GM18520 (cell line): Measurements from ENCODE around the gene TK1.
"Not testable (repeated sequence)": the region's sequence is repeated elsewhere in the genome, so short reads cannot be mapped to it uniquely, and the experiment has no call there.

Experiments used
- ATAC-seq: cut with Tn5 transposase; IDR thresholded peaks from one replicate; pipeline ENCODE4 v1.9.1; 2021; ENCODE audit not compliant: unreplicated experiment

Gene TK1

DNA sequence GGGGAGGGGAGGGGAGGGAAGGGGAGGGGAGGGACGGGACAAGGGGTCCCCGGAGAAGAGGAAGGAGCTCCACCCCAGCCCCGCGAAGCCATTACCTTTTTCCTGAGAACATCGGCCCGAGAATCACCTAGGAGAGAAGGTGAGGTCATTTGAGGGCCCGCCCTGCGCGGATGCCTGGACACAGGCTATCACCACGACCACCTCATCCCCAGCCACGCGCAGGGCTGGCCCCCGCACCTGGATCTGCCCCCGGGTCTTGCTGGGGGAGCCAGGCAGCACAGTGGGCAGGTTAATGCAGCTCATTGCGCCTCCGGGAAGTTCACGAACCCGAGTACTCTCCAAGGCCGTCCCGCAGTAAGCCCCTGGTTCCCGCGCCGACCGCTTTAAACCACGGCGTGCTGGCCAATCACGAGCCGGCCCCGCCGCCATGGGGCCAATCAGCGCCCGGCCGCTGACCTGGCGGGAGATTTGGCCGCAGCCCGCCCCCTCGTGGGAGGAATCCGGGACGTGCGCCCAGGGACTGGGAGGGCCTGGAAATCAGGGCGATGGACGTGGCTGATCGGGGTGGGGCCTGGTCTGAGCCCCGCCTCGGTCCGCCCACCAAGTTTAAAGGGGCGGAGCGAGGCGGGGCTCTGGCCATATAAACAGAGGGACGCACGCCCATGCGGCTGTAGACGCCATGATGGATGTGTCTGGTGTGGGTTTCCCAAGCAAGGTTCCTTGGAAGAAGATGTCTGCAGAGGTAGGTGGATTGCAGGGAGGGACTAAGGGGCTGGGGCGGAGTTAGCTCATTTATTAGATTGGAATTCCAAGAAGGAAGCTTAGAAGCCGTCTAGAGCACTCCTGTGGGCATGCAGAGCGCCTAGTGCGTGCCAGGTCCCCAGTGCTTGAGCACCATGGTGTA is at the start of gene TK1, which contains the start of gene AFMID:
TK1 (minus strand) TSS at position 361 of the 904 bp plus-strand sequence; CDS start at position 303, 58 bp downstream.
AFMID (plus strand) TSS at position 671 of the 904 bp plus-strand sequence; CDS start at position 680, 9 bp downstream.
- peak; percentile 82 for ATAC-seq

GRCh38 chr17:78235885-78236284 is 49.0 kb upstream of the TK1 start:
- ATAC-seq, result no peak

DNA sequence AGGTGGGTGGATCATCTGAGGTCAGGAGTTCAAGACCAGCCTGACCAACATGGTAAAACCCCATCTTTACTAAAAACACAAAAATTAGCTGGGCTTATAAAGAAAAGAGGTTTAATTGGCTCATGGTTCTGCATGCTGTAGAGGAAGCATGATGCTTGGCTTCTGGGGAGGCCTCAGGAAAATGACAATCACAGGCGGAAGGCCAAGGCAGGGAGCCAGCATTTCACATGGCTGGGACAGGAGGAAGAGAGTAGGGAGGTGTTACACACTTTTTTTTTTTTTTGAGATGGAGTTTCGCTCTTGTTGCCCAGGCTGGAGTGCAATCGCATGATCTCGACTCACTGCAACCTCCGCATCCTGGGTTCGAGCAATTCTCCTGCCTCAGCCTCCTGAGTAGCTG is 48.2 kb upstream of the TK1 start:
- ATAC-seq, result not testable (repeated sequence)

- no peak for ATAC-seq
Measured at GRCh38 chr17:78234261-78234865, 47.5 kb upstream of the TK1 start.

DNA sequence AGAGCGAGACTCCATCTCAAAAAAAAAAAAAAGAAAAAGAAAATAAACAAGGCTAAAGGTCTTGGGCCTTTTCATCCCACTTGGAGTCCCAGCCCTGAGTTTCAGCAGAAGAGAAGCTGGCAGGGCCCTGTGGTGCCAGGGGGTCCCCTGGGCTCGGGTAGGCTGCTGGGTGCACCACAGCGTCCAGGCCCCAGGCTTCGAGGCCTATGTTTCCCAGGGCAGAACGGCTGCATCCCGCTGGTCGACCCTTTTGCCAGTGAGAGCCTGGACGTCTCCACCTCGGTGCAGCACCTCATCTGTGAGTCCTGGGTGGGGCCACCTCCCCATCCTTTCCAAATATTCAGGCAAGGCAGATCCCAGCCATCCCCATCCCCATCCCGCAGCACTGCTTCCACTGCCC is 46.8 kb upstream of the TK1 start:
- no peak for ATAC-seq

GRCh38 chr17:78232859-78233173 is 46.0 kb upstream of the TK1 start:
- ATAC-seq, result no peak

DNA sequence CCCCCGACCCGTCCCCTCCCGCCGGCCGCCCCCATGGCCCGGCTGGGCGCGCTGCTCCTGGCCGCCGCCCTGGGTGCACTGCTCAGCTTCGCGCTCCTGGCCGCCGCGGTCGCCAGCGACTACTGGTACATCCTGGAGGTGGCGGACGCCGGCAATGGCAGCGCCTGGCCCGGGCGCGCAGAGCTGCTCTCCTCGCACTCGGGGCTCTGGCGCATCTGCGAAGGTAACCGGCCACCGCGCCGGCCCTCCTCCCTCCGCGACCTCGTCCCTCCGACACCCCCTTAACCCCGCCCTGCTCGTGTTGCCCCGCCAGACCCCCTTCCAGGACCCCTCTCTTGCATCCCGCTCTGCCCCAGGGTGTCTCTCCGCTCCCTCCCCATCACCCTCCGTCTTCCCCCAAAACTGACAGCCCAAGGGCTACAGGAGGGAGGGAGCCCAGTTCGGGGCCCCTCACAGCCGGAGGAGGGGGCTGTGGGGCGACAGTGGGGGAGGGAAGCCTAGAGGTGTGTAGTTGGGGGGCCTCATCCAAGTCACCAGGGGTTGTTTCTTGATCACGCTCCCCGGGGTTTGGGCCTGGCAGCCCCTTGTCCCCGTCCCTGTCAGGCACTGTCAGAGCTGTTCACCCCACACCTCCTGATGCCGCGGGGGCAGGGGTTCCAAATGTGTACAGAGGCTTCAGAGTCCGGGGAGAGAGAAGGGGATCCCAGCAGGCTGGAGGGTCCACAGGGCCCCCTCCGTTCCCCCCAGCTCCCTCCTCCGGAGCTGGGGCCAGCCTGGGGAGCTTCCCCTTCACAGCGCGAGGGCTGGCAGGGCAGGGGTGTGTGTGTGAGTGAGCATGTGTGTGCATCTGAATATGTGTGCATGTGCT is 45.4 kb upstream of the TK1 start:
- ATAC-seq, result no peak

GRCh38 chr17:78230996-78231935 is 44.4 kb upstream of the TK1 start, which contains the start of gene TMEM235:
TMEM235 (plus strand) TSS chr17:78231631; CDS start chr17:78232024, 393 bp downstream.
- ATAC-seq, result no peak

- no peak for ATAC-seq
Measured at GRCh38 chr17:78230252-78230962, 43.6 kb upstream of the TK1 start.

DNA sequence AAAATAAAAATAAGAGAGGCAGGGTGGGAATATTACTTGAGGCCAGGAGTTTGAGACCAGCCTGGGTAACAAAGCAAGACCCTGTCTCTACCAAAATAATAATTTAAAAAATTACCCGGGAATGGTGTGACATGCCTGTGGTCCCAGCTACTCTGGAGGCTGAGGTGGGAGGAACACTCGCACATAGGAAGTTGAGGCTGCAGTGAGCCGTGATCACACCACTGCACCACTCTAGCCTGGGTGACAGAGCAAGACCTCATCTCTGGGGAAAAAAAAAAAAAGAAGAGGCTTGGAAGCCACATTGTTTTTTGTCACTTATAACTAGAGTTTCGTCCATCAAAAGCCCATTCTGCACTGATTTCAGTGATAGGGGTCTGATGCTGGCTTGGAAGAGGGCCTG is 41.3 kb upstream of the TK1 start:
- no peak for ATAC-seq

DNA sequence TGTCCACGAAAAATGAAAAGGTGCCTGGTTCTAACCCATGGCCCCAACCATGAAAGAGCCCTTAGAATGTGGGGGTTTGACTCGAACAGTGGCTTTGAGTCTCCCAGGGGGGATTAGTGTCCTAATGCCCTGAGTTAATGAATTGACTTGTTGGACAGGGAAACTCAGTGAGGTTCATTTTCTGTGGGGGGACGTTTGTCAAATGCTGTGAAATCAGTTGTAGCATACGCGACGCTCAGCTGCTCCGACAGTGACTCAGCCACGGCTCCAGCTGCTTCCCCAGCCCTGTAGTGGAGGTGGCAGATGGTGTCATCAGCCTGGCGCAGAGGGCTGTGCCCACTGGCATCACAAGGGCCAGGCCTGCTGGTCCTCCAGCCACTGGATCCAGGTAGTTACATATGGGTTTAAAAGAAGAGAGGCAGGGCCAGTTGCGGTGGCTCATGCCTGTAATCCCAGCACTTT is 40.6 kb upstream of the TK1 start:
- no peak for ATAC-seq

- no peak for ATAC-seq
Measured at GRCh38 chr17:78226759-78227454, 40.1 kb upstream of the TK1 start.

DNA sequence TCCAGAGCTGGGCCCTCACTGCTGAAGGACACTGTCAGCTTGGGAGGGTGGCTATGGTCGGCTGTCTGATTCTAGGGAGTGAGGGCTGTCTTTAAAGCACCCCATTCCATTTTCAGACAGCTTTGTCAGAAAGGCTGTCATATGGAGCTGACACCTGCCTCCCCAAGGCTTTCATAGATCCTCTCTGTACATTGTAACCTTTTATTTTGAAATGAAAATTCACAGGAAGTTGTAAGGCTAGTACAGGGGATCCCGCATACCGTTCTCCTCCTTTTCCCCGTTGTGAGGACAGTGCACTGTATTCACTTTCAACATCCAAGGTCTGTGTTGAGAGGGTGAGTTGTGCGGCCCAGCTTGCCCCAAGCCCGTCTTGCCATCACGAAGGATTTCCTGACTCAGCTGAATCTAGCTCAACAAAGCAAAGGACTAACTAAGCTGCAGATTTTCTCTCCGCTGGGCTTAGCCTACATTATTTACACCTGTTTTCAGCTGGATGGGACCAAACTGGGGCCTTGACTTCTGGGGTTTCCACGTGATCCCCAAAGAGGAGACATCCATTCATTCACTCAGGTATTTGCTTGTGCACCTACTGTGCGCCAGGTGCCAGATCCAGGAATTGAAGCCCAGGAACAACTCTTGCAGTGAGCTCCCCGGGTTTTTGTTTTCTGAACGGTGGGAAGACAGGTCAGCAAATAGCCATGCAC is 39.4 kb upstream of the TK1 start:
- no peak for ATAC-seq

DNA sequence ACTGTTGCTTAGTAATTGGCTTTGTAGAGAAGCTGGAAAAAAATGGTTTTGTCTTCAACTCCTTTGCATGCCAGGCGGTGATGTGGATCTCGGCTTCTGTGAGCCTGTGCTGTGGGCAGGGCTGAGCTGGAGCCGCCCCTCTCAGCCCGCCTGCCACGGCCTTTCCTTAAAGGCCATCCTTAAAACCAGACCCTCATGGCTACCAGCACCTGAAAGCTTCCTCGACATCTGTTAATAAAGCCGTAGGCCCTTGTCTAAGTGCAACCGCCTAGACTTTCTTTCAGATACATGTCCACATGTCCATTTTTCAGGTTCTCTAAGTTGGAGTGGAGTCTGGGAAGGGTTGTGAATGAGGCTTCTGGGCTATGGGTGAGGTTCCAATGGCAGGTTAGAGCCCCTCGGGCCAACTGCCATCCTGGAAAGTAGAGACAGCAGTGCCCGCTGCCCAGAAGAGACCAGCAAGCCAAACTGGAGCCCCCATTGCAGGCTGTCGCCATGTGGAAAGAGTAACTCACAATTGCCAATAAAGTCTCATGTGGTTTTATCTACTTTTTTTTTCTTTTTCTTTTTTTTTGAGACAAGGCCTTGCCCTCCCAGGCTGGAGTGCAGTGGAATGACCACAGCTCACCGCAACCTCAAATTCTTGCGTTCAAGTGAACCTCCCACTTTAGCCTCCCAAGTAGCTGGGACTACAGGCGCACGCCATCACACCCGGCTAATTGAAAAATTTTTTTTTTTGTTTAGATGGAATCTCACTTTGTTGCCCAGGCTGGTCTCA is 38.4 kb upstream of the TK1 start:
- ATAC-seq, result no peak

DNA sequence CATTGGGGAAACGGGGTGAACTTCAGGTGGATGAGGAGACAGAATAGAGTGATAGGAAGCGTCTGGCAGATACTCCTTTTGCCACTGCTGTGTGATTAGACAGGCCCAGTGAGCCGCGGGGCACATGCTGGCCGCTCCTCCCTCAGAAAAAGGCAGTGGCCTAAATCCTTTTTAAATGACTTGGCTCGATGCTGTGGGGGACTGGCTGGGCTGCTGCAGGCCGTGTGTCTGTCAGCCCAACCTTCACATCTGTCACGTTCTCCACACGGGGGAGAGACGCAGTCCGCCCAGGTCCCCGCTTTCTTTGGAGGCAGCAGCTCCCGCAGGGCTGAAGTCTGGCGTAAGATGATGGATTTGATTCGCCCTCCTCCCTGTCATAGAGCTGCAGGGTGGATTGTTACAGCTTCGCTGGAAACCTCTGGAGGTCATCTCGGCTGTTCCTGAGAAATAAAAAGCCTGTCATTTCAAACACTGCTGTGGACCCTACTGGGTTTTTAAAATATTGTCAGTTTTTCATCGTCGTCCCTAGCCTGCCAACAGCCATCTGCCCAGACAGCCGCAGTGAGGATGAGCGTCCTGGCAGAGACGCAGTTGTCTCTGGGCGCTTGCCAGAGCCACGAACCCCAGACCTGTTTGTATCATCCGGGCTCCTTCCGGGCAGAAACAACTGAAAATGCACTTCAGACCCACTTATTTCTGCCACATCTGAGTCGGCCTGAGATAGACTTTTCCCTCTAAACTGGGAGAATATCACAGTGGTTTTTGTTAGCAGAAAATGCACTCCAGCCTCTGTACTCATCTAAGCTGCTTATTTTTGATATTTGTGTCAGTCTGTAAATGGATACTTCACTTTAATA is 37.6 kb upstream of the TK1 start:
- ATAC-seq, result no peak

GRCh38 chr17:78223765-78224164 is 36.9 kb upstream of the TK1 start:
- ATAC-seq, result no peak

DNA sequence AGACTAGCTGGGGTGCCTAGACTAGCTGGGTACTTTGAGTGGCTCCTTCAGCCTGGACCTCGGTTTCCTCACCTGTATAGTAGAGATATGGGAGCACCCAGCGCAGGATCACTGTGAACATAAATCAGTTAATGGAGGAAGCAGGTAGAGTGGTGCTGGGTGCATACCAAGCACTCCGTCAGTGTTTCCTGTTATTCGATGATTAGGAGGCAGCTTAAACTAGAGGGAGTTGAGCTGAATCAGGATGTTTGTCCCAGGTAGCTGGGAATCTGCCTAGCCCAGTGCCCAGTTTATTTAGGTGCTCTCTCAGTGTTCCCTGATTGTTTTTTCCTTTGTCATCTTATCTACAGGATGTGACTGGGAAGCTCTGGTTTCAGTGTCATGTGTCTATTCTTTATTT is 36.2 kb upstream of the TK1 start:
- ATAC-seq, result no peak
